NAMALWA (cell line): Measurements from ENCODE around the gene PLAAT2.
"Not testable (repeated sequence)": the region's sequence is repeated elsewhere in the genome, so short reads cannot be mapped to it uniquely, and the experiment has no call there.

Source experiments
- DNase-seq: peaks from one replicate; pipeline ENCODE4 v3.0.0-alpha.2; 2015; ENCODE audit warnings: low spot score

Gene PLAAT2

DNA sequence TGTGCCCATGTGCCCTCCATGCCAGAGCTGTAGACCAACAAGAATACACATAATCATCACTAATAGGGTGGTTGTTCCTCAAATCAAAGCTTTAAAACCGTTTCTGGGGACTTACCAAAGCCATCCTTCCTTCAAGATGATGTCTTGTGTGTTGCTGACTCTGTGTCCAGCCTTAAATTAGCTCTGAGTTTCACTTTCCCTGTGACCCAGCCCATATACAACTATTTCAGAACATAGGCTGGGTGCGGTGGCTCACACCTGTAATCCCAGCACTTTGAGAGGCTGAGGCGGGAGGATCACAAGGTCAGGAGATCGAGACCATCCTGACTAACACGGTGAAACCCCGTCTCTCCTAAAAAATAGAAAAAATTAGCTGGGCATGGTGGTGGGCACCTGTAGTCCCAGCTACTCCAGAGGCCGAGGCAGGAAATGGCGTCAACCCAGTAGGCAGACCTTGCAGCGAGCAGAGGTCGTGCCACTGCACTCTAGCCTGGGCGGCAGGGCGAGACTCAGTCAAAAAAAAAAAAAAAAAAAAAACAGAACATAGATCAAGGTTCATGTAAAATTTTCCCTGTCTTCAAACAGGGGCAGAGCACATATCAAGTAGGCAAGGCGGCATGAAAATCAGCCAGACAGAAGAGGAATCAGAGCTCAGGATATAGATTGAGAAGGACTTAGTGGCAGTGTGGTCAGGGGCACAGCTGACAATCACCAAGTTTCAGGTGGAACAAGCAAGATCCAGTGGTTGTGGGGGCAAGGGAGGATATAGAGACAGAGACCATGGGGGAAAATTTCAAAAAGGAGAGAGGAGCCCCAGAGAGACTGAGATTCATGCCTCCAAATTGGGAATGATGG lies at the start of gene PLAAT2:
TSS of gene PLAAT2 (minus strand) at position 179 of the 855 bp plus-strand sequence. CDS start at position 124, 55 bp downstream.
- no peak for DNase-seq

DNA sequence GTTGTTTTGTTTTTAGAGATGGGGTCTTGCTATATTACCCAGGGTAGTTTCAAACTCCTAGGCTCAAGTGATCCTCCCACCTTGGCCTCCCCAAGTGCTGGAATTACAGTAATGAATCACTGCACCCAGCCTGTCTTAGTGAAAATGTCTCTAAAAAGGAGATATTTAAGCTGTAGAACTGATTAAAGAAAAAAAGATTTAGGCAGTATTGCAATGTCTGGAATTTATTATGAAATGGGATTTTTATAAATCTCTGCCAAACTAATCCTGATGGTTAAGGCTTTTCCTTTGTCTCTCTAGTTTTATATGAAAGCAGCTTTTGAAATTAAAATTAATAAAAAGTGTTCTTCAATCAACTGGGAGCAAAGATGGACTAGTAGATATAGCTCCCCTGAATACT lies 49.0 kb upstream of the PLAAT2 start:
- no peak for DNase-seq

DNA sequence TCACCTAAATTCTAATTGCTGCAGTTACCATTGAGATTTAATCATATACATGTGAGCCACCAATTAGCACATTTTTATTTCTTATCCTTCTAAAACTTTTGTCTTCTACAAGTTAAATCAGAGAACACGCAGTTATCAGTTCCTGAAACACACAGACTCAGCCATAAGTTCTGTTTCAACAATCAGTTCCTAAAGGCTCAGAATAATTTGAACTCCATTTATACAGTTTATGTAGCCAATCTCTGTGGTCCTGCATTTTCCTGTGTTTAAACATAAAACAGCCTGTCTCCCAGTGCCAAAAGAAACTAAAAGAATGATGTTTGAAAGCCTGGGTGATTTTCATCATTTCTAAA lies 48.2 kb upstream of the PLAAT2 start:
- DNase-seq: no peak

DNA sequence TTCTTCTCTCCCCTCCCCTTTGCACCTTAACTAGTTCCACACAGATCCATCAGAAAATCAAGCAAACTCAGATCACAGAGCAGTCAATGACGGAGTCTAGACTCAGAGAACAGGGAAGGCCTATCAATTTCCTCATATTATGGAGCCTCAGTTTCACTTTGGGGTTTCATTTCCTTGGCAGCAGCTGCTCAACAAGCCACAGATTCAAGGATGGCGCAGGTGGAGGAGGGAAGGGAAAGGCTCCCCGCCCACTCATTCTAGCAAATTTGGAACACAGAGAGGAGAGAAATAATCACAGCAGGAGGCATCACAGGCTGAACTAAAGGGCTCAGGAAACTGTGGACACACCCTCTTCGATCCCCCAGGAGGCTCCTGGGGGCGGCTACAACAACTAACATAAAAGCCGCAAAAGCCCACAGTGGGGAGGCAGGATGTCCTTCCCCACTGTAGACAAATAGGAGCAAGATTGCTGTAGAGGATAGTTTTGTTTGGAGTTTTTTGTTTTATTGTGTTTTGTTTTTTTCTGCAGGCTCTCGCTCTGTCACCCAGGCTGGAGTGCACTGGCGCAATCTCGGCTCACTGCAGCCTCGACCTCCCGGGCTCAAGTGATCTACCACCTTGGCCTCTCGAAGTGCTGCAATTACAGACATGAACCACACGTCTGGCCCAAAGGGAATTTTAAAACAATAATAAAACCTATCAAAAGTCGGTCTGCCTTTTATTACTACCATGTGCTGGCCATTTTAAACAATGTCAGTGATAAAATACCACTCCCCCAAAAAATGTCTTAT lies 47.6 kb upstream of the PLAAT2 start:
- DNase-seq: no peak

DNA sequence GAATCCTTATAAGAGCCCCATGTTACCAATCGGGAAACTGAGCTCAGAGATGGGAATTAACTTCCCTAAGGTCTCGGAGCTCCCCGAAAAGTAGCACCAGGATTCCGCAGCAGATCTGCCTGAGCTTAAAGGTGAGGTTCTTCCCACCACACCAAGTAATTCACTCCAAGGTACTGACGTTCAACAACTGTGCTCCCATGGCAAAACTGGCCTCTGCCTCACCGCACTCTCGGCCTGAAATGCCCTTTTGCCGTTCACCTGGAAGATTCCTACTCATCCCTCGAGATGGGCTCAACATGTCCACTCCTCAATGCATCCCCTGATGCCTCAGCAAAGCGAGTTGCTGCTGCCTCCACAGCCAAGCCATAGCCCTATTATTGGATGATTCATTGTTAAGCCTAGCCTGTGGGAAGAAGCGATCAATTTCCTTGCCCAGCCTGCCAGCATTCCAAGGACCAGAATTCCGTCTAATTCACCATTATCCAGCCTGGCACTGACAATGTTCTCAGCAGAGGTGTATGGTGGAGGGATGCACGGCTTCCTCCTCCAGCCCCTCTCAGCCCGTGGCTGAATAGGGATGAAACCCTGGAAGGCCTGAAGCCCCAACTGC lies 46.9 kb upstream of the PLAAT2 start:
- DNase-seq: no peak

DNA sequence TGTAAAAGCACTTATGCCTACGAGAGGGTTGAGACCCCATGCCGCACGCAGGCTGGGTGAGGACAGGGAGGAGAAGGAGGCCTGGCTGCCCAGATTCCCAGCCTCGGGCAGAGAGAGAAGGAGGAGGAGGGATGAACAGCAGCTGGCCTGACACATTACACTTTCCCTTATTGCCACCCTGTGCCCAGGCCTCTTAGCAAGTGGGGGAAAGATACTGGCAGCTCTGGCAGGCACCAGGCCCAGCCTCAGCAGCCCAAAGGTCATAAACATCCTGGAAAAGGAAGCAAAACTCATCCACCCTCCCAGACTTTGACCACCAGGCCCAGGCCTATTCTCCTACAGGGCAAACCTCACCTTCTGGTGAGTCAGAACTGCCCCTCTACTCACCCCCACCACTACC lies 46.4 kb upstream of the PLAAT2 start:
- no peak for DNase-seq

DNA sequence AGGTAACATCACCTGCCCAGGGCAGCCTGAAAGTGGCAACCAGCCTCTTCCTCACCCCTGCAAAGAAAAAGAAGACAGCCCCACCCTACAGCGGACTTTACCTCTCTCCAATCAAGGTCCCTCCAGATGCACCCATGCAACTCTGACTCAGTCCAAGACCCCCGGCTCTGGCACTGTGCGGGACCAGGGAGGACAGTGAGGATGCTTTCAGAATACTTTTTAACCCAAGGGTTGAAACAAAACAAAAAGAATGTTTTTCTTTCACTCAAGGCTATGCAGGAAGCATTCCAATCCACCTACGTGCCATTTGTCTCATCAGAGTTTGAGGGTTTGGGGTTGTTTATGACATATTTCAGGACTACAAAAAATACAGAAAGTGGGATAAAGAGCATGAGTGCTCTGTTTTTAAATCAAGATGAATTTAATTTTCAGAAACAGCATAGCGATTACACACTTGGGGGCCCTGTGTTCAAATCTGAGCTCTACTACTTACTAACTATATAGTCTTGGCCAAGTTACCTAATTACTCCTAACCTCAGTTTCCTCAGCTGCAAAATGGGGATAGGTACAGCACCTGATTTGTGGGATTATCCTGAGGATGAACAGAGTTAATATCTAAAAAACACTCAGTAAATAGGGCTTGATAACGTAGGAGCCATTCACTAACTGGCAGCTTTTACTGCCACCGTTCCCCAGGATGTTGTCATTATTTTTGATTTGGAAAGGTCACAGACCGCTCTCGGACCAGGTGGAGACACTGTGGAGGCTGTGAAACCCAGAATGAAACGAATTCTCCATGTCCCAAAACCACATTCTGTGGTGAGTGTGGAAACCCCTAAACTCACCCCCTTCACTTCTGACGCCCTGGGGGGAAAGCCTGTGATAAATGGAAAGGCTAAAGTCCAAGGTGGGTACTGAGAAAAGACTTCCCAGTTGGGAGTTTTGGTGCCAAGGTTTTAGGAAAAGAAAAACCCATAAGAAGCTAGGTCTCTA lies 45.5 kb upstream of the PLAAT2 start:
- DNase-seq: no peak

DNA sequence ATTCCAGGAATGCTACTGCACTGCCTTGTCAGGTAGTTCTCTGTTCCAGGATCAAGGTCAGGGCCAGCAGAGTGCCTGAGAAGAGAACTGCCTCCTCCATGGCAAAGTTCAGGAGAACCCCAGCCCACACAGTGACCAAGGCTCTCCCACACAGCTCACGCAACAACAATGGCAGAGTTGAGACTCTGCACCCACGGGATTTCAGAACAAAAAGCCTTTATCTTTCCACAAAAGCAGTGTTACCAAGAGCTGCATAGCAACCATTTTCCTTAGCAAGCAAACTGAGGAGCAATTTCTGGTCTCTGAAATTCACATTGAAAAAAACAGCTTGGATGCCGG lies 40.0 kb upstream of the PLAAT2 start:
- no peak for DNase-seq

DNA sequence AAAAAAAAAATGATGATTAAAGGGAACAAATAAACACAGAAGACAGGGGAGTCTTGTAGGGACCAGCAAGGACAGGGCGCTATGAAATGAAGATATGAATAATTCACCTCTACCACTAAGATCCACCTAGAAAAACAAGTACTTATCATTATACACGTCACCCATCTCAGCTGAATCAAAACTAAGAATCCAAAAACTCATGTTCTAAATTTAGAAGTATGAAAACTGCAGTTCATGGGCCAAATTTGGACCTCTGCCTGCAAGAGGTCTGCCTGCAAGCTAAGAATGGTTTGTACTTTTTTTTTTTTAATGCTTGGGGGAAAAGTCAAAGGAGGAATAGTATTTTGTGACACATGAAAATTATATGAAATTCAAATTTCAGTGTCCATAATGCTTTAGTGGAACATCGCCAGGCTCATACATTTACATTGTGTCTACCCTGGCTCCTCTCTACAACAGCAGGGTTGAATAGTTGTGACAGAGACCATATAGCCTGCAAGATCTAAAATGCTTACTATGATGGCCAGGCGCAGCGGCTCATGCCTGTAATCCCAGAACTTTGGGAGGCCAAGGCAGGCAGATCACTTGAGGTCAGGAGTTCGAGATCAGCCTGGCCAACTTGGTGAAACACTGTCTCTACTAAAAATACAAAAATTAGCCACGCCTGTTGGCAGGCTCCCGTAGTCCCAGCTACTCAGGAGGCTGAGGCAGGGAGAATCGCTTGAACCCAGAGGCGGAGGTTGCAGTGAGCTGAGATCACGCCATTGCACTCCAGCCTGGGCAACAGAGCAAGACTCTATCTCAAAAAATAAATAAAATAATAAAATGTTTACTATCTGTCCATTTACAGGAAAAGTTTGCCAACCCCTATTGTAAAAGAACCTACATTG lies 39.4 kb upstream of the PLAAT2 start:
- not testable (repeated sequence) for DNase-seq

DNA sequence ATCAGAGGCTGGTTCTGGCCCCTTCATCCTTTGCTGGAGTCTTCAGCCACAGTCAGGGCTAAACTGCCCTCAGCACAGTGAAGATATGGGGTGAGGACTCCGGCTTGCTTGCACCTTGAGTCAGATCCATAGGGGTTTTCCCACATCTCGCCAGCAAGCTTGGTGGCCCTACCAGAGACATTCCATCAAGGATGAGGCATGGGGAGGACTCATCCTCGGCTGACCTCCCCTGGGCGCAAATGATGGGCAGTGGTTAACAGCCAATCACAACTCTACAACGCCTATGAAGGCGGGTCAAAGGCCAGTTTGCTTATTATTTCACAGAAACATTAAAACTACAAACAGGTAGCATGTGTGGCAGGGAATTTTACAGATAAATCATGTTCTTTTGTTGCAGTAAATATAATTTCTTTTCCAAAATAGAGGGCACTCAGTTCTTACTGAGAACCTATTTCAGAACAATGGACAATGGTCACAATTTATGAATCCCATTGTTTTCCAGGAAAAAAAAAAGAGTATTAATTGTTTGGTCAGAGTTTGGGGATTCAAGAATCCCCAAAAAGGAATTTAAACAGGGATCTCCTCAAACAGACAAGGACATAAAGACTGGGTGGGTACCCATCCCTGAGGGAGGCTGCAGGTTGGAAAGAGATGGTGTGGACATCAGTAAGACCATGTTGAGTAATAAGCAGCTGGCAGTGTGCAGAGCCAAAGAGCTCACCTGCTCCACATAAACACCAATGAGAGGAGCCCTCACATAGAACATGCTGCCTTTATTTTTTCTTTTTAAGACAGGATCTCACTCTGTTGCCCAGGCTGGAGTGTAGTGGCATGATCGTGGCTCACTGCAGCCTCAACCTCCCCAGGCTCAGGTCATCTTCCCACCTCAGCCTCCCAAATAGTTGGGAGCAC lies 36.3 kb upstream of the PLAAT2 start:
- DNase-seq: no peak

DNA sequence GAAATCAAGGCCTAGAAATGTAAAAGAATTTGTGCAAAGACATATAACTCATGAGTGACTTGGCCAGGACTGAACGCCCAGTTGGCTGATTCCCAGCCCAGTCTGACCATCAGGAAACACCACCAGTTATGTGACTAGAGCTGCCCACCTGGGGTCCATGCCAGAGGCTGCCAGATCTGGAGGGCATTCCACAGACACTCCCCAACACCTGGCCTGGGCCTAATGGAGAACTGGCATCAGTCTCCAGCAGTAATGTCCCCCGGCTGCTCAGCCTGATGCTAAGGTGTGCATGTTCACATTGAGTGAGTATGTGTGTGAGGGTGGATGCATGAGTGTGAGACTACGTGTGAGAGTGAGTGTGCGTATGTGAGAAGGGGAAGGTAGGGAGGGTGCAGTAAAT lies 35.4 kb upstream of the PLAAT2 start:
- no peak for DNase-seq

DNA sequence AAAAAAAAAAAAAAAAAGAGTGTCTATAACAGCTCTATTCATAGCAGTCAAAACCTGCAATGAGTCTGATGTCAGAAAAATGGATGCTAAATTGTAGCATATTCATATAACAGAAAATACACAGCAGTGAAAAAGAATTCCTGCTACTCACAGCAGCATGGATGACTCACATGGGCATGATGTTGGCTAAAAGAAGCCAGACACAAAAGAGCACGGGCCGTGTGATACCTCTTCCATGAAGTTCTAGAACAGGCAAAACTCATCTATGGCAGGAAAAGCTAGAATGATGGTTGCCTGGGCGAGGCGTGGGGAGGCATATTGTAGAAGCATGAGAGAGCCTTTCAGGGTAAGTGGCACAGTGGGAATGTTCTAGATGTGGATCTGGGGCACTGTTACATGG lies 32.1 kb upstream of the PLAAT2 start:
- DNase-seq: no peak

DNA sequence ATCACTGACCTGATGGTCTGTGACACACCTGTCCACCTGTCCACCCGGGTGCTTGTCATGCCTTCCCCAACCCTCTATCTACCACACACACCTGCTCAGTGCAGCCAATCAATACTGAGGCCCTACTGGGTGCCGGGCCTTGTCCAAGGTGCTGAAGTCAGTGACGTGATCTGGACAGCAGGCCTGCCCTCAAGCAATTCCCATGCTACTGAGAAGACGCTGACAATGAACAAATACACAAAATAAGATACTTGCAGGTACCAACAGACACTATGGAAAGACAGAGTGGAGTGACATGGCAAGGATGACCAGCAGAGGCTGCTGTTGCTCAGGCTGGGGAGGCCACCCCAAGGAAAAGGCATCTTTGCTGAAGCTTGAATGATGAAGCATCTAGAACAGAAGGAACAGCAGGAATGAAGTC lies 29.8 kb upstream of the PLAAT2 start:
- peak; percentile 31 for DNase-seq

DNA sequence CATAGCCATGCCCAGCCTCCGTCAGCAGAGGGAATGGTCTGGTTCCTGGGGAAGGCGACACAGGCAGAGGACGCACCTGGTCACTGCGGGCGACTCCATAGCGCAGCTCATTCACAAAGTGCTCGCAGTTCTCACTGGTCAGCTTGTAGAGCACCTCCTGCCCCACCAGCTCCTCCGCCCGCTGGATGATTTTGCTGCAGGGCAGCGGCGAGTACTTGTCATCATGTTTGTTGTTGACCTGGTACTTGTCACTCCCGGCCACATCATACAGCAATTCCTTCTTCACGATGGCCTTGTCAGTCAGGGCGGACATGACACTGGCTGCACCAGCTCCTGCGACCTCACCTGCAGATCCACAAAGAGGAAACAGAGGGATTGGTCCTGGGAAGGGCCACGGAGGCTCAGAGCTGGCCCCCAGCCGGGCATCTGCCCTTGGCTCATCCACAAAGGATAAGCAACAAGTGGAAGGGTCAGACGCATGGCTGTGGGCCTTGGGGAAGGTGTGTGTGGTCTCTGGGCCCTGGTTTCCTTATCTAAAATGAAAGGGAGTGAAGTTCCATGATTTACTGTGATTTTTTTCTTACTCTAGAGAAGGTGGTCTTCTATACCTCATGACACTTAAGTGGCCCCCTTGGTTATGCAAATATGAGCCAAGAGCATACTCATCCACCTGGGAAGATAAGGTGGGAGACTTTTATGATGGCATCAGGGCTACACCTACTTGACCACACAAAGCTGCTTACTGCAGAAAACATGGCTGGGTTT lies 27.0 kb upstream of the PLAAT2 start:
- DNase-seq: no peak

DNA sequence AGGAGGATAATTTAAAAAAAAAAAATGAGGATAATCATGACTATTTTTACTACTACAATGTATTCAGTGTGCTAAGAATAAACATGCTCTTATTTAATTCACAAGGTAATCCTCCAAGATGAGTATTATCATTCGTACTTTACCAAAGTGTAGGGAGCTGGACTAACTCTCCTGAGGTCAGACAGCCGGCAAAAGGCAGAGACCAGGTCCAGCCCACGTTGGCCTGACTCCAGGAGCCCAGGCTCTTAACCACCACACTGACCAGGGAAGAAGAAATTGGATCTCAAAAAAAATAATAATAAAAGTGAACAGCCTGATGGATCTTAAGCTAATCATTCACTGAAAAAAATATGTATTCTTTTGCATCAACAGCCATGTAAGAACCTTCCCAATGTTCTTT lies 25.8 kb upstream of the PLAAT2 start:
- DNase-seq: no peak

DNA sequence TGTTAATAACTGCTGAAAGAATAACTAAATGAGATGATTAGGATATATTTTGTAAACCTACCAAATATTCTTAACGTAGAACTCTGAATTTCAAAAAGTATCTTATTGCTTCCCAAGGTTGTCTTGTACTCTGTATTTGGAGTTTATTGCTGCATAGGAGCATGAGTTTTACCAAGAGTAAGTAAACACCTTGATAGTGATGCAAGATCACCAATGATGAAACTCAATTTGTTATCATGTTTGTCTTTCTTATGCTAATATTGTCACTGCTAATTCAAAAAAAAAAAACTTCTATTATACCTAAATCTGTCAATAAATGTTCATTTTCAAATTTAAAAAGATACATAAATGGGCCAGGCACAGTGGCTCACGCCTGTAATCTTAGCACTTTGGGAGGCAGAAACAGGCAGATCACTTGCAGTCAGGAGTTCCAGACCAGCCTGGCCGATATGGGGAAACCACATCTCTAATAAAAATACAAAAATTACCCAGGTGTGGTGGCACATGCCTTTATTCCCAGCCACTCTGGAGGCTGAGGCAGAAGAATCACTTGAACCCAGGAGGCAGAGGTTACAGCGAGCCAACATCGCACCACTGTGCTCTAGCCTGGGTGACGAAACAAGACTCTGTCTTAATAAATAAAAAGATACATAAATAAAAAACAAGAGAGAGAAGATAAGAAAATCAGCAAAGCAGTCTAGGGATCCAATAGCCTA lies 23.4 kb upstream of the PLAAT2 start:
- no peak for DNase-seq

DNA sequence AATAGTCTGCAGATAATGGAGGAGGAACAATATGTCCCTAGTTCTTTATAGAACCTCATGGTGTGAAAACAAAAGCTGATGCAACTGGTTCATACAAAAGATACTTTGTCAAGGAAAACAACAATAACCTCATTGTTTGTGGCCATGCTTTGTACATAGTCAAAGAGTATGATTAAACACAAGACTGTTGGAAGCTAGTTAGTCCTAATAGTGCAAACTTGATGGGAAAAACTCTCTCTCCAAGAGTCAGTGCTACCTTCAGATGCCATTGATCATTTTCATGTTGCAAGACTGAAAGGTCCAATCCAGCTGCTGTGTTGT lies 20.1 kb upstream of the PLAAT2 start:
- DNase-seq: no peak

DNA sequence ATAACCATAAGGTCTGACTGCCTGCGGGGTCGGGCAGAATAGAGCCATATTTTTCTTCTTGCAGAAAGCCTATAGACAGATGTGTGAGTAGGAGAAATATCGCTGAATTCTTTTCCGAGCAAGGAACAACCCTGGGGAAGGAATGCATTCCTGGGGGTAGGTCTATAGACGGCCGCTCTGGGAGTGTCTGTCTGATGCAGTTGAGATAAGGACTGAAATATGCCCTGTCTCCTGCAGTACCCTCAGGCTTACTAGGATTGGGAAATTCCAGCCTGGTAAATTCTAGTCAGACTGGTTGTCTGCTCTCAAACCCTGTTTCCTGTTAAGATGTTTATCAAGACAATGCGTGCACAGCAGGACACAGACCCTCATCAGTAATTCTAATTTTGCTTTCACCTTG lies 18.0 kb upstream of the PLAAT2 start:
- DNase-seq: not testable (repeated sequence)
